ENCODE measurements around the gene ZNF385A.
"Not testable (repeated sequence)": the region's sequence is repeated elsewhere in the genome, so short reads cannot be mapped to it uniquely, and the experiment has no call there.

Gene ZNF385A

DNA sequence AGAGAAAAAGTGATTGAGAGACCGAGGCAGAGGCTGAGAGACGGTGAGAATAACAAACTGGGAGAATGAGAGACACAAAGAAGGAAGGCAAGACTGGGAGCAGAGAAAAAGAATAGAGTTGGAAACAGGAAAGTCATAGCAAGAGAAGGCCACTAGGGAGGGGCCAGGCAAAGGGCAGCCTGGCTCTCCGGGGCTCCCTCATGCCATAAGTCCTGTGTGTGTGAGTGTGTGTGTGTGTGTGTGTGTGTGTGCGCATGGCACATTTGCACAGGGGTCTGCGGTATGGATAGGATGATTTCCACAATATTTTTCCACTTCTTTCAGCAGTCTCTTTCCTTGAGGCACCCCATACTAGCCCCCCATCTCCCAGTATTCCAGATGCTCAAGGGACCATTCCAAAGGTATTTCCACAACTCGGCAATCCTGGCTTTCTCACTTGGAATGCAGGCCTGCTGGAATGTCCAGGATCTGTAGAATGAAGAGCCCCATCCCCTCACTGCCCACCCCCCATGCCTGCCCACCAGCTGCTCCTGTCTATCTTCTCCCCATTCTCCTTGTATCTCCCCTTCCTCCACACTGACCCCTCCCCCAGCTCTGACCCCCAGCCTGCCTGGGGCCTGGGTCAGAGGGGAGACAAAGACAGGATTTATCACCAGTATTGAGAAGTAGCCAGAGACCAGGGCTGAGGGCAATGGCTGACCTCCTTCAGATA, 29.3 kb downstream of the ZNF385A start:
- no peak for DNase-seq (ENCODE audit: low spot score)

DNA sequence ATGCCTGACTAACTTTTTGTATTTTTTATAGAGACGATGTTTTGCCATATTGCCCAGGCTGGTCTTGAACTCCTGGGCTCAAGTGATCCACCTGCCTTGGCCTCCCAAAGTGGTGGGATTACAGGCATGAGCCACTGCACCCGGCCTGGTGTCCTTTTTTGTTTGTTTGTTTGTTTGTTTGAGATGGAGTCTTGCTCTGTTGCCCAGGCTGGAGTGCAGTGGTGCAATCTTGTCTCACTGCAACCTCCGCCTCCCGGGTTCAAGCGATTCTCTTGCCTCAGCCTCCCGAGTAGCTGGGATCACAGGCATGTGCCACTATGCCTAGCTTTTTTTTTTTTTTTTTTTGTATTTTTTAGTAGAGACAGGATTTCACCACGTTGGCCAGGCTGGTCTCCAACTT, 30.3 kb downstream of the ZNF385A start:
- DNase-seq (ENCODE audit: low spot score), result not testable (repeated sequence)

DNA sequence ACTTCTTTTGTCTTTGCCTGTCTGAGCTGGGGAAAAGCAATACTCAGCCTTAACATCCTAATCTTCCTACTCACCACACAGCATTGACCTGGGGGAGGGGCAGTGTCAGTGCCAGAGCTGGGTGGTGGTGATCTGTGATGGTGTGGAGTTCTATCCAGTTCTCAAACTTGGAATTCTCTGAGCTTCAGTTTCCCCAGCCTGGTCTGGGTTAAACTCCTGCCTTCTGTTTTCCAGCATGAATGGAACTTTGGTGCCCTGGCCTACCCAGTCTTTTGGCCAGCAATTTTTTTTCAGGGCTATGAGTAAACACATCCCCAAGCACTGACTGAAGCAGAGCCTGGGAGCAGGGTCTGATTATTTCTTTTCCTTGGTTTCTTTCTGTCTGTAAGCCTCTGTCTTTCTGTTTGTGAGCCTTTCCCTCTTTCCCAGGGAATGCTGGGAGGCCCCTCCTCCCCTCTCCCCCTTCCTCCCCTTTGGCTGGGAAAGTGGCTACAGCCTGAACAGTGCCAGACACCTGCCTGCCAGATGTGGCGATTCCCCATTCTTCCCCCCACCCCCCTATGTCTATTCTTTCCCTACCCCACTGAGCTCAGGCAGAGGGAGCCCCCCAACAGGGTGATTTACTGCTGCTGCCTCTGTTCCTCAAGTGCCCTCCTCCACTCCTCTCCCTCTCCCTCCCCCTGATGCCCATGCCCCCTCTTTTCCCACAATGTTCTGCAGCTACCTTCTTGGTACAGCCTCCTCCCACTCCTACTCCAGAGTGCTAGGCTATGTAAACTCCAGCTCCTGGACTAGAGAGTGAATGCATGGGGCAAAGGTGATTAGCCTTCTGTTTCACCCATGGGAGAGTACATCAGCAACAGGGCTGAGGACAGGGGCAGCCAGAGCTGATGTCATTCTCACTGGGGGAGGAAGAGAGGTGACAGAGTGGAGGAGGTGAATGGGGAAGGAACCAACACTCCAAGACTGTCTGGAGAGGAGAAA, 31.4 kb downstream of the ZNF385A start:
- DNase-seq (ENCODE audit: low spot score), result no peak

- peak; percentile 7 for DNase-seq (ENCODE audit: low spot score)
Observed at GRCh38 chr12:54352022-54352531, 32.5 kb downstream of the ZNF385A start.

GRCh38 chr12:54351341-54351740, 33.2 kb downstream of the ZNF385A start:
- no peak for DNase-seq (ENCODE audit: low spot score)

GRCh38 chr12:54350743-54351142, 33.8 kb downstream of the ZNF385A start:
- DNase-seq (ENCODE audit: low spot score), result no peak

- DNase-seq (ENCODE audit: low spot score), result no peak
Observed at GRCh38 chr12:54349679-54350078, 34.9 kb downstream of the ZNF385A start.

DNA sequence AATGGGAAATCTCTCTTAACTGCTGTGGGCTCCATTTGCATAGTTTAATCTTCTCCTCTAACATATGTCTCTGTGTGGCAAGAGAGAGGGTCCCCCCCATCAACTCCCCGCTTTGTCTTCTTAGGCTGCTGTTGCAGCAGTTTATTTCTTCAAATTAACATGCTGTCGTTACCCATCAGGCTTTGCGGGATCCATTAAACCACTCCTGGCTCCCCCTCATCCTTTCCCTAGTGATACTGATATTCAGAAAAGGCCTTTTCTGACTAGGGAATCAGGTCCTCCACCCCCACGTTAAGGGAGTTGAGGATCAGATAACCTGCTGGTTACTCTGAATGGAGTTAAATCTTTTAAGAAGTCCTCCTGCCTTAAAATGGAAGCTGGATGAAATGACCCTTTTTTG, 35.5 kb downstream of the ZNF385A start:
- DNase-seq (ENCODE audit: low spot score), result no peak

DNA sequence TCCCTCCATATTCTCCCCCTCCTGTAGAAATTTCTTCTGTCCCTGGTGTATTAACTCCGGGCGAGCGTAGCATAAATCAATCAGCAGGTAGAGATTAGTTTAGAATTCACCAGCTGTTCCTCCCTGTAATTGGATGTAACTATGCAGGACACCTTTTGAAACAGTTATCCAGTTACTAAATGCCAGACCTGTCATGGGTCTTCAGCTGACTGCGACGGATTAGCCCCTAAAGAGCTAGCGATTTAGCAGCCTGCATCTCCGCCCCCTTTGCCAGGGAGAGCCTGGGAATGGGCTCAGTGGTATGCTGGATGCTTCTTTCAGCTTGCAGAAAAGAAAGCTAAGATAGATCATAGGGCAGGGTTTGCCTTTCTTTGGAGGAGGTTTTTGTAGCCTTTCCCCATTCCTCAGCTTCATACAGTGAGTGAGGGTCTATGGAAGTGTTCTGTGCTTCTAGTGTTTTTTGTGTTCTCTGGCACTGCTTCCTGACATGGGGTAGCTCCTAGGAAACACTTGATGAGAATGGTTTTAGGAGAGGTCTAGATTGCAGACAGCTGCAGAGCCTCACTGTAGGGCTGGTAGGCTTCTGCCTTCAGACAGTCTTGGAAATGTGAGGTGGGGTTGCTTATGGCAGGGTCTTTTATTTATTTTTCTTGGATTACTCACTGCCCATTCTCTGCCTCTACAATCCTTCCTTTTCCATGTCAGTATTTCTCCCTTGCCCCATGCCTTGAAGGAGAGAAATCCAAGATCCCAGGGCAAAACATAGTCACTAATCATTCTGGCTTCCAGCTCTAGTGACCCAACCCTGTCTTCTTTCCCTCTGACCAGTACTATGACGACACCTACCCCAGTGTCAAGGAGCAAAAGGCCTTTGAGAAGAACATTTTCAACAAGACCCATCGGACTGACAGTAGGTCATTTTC, 42.9 kb downstream of the ZNF385A start:
- DNase-seq (ENCODE audit: low spot score), result no peak

- no peak for DNase-seq (ENCODE audit: low spot score)
Observed at GRCh38 chr12:54340846-54341245, 43.7 kb downstream of the ZNF385A start.

DNA sequence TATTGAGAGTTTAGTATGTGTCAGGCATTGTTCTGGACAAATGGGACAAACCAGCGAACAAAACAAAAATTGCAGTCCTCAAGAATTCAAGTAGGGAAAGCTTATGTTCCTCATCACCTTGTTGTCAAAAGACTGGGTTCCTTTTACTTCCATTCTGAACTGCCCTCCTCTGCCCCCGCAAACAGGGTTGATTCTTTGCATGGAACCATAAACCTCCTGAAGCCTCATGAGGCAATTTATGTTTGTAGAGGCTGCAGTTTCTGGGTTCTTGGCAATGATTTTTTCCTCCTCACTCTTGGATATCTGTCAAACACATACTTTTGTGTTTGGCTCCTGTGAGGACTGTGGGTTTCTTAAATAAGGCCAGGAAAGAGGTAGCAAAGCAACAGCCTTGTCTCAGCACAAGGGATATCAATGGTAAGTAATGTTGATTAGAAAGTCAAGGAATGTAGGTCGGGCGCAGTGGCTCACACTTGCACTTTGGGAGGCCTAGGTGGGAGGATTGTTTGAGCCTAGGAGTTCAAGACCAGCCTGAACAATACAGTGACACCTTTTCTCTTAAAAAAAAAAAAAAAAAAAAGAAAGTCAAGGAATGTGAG, 45.7 kb downstream of the ZNF385A start:
- DNase-seq (ENCODE audit: low spot score), result no peak

GRCh38 chr12:54337854-54338650, 46.5 kb downstream of the ZNF385A start:
- DNase-seq (ENCODE audit: low spot score), result no peak

GRCh38 chr12:54337280-54337842, 47.2 kb downstream of the ZNF385A start:
- no peak for DNase-seq (ENCODE audit: low spot score)

GRCh38 chr12:54333420-54334034, 51.0 kb downstream of the ZNF385A start:
- DNase-seq (ENCODE audit: low spot score), result no peak

GRCh38 chr12:54331461-54331860, 53.1 kb downstream of the ZNF385A start:
- no peak for DNase-seq (ENCODE audit: low spot score)

DNA sequence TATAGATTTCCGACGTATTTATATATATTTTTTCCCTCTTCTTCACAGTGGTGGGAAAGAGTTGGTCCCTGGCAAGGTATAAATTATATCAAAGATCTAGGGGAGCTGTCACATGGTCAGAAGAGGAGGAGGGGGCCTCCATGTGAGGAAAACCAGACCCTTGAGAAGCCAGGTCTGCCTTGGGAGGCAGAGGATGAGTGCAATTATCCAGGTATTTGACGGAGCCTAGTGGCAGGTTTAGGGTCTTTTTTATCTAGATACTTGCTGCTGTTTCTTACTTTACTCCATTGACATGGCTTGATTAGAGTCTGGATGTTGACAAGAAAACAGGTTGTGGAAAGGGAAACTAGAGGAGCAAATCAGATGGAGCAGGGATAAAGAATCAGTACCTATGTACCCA, 54.1 kb downstream of the ZNF385A start:
- no peak for DNase-seq (ENCODE audit: low spot score)

- no peak for DNase-seq (ENCODE audit: low spot score)
Observed at GRCh38 chr12:54329759-54330158, 54.8 kb downstream of the ZNF385A start.

DNA sequence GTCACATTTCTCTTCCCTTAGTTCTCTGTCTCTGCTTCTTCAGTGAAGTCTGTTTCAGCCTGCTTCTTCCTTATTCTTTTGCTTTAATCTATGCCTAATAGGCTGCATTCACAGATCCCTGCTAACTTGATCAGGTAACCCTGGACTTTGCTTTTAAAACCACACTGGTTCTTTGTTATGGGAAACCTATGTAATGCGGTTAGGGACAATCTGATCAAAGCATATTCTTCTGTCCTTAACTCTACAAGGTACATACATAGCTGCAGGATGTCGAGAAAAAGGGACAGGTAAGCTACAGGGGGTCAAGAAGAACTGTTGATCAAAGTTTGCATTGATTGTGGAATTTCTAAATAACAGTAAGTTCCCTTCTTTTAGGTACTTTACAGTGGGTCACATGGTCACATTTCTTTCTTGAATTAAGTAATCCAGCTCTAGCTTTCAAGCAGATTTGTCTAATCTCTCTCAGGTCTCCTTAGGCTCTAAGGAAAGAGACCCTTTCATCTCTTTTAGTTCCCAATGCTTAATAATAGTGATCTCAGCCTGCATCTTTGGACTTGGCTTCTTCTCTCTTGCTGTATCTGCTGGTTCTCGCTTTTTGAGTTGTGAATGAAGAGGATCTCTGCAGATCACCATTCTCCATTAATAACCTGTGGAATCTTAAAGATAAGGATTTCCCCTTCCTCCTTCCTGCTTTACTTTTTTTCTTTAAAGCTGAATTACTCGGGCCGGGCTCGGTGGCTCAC, 55.8 kb downstream of the ZNF385A start:
- DNase-seq (ENCODE audit: low spot score), result no peak
